ENCODE results near the gene CCR4.

Gene CCR4

GRCh38 chr3:33004205-33004604, 52.8 kb downstream of the CCR4 start (continued):
- TF ChIP-seq ZNF280C (tag by site-specific recombination; IDR thresholded peaks at IDR 0.05) (no peak), ZNF133 (tag by site-specific recombination; IDR thresholded peaks at IDR 0.05) (no peak), ZNF658 (tag by site-specific recombination; IDR thresholded peaks at IDR 0.05) (no peak), ZBTB48 (tag by site-specific recombination; IDR thresholded peaks at IDR 0.05) (no peak), ZNF202 (tag by site-specific recombination; IDR thresholded peaks at IDR 0.05; ENCODE audit: borderline replicate concordance) (no peak), ZNF530 (tag by site-specific recombination; IDR thresholded peaks at IDR 0.05; ENCODE audit: low read depth) (no peak), ZNF660 (tag by site-specific recombination; IDR thresholded peaks at IDR 0.05) (no peak)
- TF ChIP-seq, protein P1, sequence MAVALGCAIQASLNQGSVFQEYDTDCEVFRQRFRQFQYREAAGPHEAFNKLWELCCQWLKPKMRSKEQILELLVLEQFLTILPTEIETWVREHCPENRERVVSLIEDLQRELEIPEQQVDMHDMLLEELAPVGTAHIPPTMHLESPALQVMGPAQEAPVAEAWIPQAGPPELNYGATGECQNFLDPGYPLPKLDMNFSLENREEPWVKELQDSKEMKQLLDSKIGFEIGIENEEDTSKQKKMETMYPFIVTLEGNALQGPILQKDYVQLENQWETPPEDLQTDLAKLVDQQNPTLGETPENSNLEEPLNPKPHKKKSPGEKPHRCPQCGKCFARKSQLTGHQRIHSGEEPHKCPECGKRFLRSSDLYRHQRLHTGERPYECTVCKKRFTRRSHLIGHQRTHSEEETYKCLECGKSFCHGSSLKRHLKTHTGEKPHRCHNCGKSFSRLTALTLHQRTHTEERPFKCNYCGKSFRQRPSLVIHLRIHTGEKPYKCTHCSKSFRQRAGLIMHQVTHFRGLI (tag by site-specific recombination; IDR thresholded peaks at IDR 0.05) = no peak
- TF ChIP-seq, protein P2, sequence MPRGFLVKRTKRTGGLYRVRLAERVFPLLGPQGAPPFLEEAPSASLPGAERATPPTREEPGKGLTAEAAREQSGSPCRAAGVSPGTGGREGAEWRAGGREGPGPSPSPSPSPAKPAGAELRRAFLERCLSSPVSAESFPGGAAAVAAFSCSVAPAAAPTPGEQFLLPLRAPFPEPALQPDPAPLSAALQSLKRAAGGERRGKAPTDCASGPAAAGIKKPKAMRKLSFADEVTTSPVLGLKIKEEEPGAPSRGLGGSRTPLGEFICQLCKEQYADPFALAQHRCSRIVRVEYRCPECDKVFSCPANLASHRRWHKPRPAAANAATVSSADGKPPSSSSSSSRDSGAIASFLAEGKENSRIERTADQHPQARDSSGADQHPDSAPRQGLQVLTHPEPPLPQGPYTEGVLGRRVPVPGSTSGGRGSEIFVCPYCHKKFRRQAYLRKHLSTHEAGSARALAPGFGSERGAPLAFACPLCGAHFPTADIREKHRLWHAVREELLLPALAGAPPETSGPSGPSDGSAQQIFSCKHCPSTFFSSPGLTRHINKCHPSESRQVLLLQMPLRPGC (tag by site-specific recombination; IDR thresholded peaks at IDR 0.05) = no peak

DNA sequence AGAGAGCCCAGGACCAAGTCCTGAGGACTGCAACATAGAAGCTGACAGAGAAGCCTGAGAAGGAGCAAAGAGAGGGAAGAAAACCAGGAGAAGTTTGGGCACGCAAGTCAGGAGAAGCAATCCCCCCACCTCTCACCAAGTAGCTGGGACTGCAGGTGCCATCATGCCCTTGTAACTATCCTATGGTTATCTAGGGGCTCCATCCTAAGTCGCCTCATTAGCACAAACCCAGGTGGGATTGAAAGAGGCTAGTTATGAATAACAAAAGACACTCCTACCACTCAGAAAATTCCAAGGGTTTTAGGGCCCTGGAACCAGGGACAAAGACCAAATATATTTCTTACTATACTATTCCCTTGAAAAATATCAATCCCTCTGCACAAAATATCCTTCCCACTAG, 53.5 kb downstream of the CCR4 start:
- no peaks in the 10 kb centered on the region for H3K9me3 ChIP-seq (ENCODE audit: control insufficient read depth, insufficient read depth, low read depth, low read length)
- no peak overlapping the region for H3K4me3 ChIP-seq (ENCODE audit: low read depth, low read length)
- H3K4me1 ChIP-seq (ENCODE audit: control insufficient read depth, insufficient read depth, low read length) = no peaks in the 10 kb centered on the region
- no peak for TF ChIP-seq ZNF157 (tag by site-specific recombination; IDR thresholded peaks at IDR 0.05)
- no peak for TF ChIP-seq ZNF548 (tag by site-specific recombination; IDR thresholded peaks at IDR 0.05)
- no peak for TF ChIP-seq ZBTB49 (tag by site-specific recombination; IDR thresholded peaks at IDR 0.05; ENCODE audit: low read depth)
- no peak for TF ChIP-seq ZNF707 (tag by site-specific recombination; IDR thresholded peaks at IDR 0.05)
- no peak for TF ChIP-seq ZFP41 (tag by site-specific recombination; IDR thresholded peaks at IDR 0.05; ENCODE audit: borderline replicate concordance)
- no peak for TF ChIP-seq ZBTB17 (tag by site-specific recombination; IDR thresholded peaks at IDR 0.05)
- TF ChIP-seq HOXD13 (CRISPR knock-in tag; IDR thresholded peaks at IDR 0.05; ENCODE audit: borderline replicate concordance) = no peak
- TF ChIP-seq ZNF341 (tag by site-specific recombination; IDR thresholded peaks at IDR 0.05; ENCODE audit: low read depth) = no peak
- TF ChIP-seq ZNF549 (tag by site-specific recombination; IDR thresholded peaks at IDR 0.05) = no peak
- TF ChIP-seq GLIS1 (tag by site-specific recombination; IDR thresholded peaks at IDR 0.05) = no peak
- TF ChIP-seq, protein P3, sequence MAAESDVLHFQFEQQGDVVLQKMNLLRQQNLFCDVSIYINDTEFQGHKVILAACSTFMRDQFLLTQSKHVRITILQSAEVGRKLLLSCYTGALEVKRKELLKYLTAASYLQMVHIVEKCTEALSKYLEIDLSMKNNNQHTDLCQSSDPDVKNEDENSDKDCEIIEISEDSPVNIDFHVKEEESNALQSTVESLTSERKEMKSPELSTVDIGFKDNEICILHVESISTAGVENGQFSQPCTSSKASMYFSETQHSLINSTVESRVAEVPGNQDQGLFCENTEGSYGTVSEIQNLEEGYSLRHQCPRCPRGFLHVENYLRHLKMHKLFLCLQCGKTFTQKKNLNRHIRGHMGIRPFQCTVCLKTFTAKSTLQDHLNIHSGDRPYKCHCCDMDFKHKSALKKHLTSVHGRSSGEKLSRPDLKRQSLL (tag by site-specific recombination; IDR thresholded peaks at IDR 0.05) = no peak
- H3K36me3 ChIP-seq (ENCODE audit: control insufficient read depth in 2 of 2, insufficient read depth in 1 of 2, low read length in 2 of 2) = peaks cover 0 to 4% of the 10 kb centered on the region in 2 experiments; a peak in 1 of 3 replicates
- no peak overlapping the region for H3K27ac ChIP-seq (ENCODE audit: extremely low read depth, low read depth, low read length)
- POLR2A ChIA-PET = no interaction called here
- CTCF ChIA-PET = interaction anchor here (0.5 kb wide), 1 partner anchor 19 kb away, joined by 4 read pairs; no protein-coding TSS in a partner anchor
